ENCODE data around the gene AMBRA1. TPM values are rescaled to one million over a fixed set of nuclear protein-coding genes. Genes with fewer than 3 reads are reported as not detected.

The AMBRA1 gene
- total RNA-seq, 3 donors from 2014 or later: 32.5 to 38.9 (median 34.1) TPM

DNA sequence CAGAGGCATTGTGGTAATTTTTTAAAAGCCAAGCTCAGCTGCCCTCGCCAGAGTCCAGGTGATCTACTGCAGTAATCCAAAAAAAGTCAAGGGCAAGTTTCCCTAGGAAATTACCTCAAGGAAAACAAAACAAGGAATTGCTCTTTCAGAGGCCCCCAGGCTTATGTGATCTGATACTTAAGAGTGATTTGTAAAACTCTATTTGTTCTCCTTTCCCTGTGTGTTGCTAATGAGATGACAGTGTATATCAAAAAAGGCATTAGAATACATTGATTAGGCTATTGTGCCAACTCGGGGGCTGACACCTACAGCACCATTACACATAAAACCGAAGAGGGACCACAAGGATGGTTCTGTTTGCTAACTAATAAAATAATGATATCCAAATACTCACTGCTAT is 157.7 kb downstream of the AMBRA1 start:
- Histone ChIP-seq H3K36me3 (no peaks in the 10 kb centered on the region), H3K4me1 (no peaks in the 10 kb centered on the region), H3K27me3 (no peaks in the 10 kb centered on the region), H3K4me3 (no peak overlapping the region), H3K27ac (no peak overlapping the region), H3K9me3 (no peaks in the 10 kb centered on the region)
- intact Hi-C loops (cut with DNase I; ENCODE audit: low total_unique reads): no loop called here
- DNase-seq (ENCODE audit: low spot score in 2 of 2): no peak
- TF ChIP-seq POLR2AphosphoS5 (IDR thresholded peaks at IDR 0.05) (no peak), CTCF (IDR thresholded peaks at IDR 0.05) (no peak), POLR2A (IDR thresholded peaks at IDR 0.05) (no peak)

GRCh38 chr11:46435679-46436078 is 158.1 kb downstream of the AMBRA1 start:
- no peak for DNase-seq (ENCODE audit: low spot score in 2 of 2)

GRCh38 chr11:46431211-46431610 is 162.6 kb downstream of the AMBRA1 start:
- Histone ChIP-seq H3K9me3 (no peaks in the 10 kb centered on the region), H3K4me3 (no peak overlapping the region), H3K4me1 (no peaks in the 10 kb centered on the region), H3K27ac (no peak overlapping the region), H3K36me3 (no peaks in the 10 kb centered on the region), H3K27me3 (no peaks in the 10 kb centered on the region)
- no peak for DNase-seq (ENCODE audit: low spot score in 2 of 2)
- TF ChIP-seq CTCF (IDR thresholded peaks at IDR 0.05) (no peak), POLR2AphosphoS5 (IDR thresholded peaks at IDR 0.05) (no peak), POLR2A (IDR thresholded peaks at IDR 0.05) (no peak)
- intact Hi-C loops (cut with DNase I; ENCODE audit: low total_unique reads): no loop called here

More at GRCh38 chr11:46435679-46436078, 158.1 kb downstream of the AMBRA1 start:
- TF ChIP-seq CTCF (IDR thresholded peaks at IDR 0.05): no peak
- no peak for TF ChIP-seq POLR2A (IDR thresholded peaks at IDR 0.05)
- no peak for TF ChIP-seq POLR2AphosphoS5 (IDR thresholded peaks at IDR 0.05)
- intact Hi-C loops (cut with DNase I; ENCODE audit: low total_unique reads): no loop called here
- Histone ChIP-seq H3K4me1 (no peaks in the 10 kb centered on the region), H3K36me3 (no peaks in the 10 kb centered on the region), H3K27ac (no peak overlapping the region), H3K9me3 (no peaks in the 10 kb centered on the region), H3K27me3 (no peaks in the 10 kb centered on the region), H3K4me3 (no peak overlapping the region)

DNA sequence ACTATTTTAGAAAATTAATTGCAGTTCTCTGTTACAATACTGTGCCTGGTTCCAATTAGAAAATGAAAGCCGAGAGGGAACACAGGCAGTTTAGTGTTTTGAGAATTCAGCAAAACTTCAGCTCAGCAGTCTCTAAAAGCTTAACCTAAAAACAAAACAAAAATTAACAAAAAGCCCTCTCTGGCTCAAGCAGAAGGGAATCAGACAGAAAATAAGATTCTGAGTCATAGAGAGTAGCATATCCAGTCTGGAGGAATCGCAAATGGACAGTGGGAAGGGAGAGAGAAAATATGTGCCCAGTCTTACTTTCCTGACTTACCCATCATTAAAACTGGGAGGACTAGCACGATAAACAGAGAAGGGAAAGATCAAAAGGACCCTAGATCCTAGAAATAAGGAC is 164.1 kb downstream of the AMBRA1 start:
- TF ChIP-seq POLR2AphosphoS5 (IDR thresholded peaks at IDR 0.05) (no peak), CTCF (IDR thresholded peaks at IDR 0.05) (no peak), POLR2A (IDR thresholded peaks at IDR 0.05) (no peak)
- intact Hi-C loops (cut with DNase I; ENCODE audit: low total_unique reads): no loop called here
- H3K9me3 ChIP-seq: no peaks in the 10 kb centered on the region
- no peaks in the 10 kb centered on the region for H3K4me1 ChIP-seq
- no peak for DNase-seq (ENCODE audit: low spot score in 2 of 2)
- H3K4me3 ChIP-seq: no peak overlapping the region
- H3K27ac ChIP-seq: no peak overlapping the region
- H3K27me3 ChIP-seq: no peaks in the 10 kb centered on the region
- H3K36me3 ChIP-seq: no peaks in the 10 kb centered on the region

DNA sequence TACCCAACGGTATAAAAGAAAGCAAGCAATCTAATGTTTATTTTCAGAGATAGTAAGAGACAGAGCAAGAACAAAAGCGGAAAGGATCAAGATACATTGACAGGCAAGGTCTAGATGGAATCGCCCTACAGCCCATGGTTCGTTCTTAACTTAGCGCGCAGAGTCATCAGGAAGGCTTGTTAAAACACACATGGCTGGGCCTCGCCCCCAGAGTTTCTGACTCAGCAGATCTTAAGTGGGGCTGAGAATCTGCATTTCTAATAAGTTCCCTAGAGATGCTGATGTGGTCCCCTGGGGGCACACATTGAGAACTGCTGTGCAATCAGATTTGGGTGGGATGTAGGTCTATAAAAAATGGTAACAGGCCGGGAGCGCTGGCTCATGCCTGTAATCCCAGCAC is 166.5 kb downstream of the AMBRA1 start:
- DNase-seq (ENCODE audit: low spot score in 2 of 2): no peak
- no peaks in the 10 kb centered on the region for H3K36me3 ChIP-seq
- H3K27me3 ChIP-seq: no peaks in the 10 kb centered on the region
- H3K27ac ChIP-seq: no peak overlapping the region
- intact Hi-C loops (cut with DNase I; ENCODE audit: low total_unique reads): no loop called here
- no peak for TF ChIP-seq POLR2A (IDR thresholded peaks at IDR 0.05)
- no peak for TF ChIP-seq CTCF (IDR thresholded peaks at IDR 0.05)
- TF ChIP-seq POLR2AphosphoS5 (IDR thresholded peaks at IDR 0.05): no peak
- no peaks in the 10 kb centered on the region for H3K9me3 ChIP-seq
- H3K4me3 ChIP-seq: no peak overlapping the region
- no peaks in the 10 kb centered on the region for H3K4me1 ChIP-seq

All from breast epithelium (tissue), 4 donors.